Kidney (tissue), 14 donors: ENCODE data around the gene NCOA1. TPM values are rescaled to one million over a fixed set of nuclear protein-coding genes. Genes with fewer than 3 reads are reported as not detected.
A peak's percentile ranks its signal among the peaks of the same experiment; 100 is the strongest.

Experiments used
- DNase-seq, 5 donors: peaks; one replicate each; pipeline ENCODE4 v3.0.0-alpha.2; 2013 to 2020
- FAIRE-seq: peaks from 2 replicates; lab custom pipeline; 2012; peaks lifted over from hg19 to GRCh38; lab: Jason Lieb, UNC
- H3K27ac ChIP-seq, 2 donors: one replicate each; pipeline ENCODE4 v1.7.0; 2013; ENCODE audit warnings: low read depth in 2 of 2, low read length in 2 of 2, inconsistent platforms in 1 of 2
- H3K27me3 ChIP-seq: one replicate; pipeline ENCODE4 v1.7.1; 2013; ENCODE audit warnings: low read length, inconsistent platforms; ENCODE audit not compliant: control insufficient read depth, insufficient read depth
- H3K36me3 ChIP-seq, 3 donors: one replicate each; pipeline versions ENCODE4 v1.7.0 to v1.7.1; 2013; ENCODE audit warnings: low read length in 3 of 3, control low read depth in 1 of 3, inconsistent platforms in 1 of 3; ENCODE audit not compliant: insufficient read depth in 3 of 3, control insufficient read depth in 2 of 3
- H3K4me1 ChIP-seq, 3 donors: one replicate each; pipeline versions ENCODE4 v1.7.0 to v1.7.1; 2013; ENCODE audit warnings: low read length in 3 of 3, inconsistent platforms in 1 of 3, low read depth in 1 of 3; ENCODE audit not compliant: control insufficient read depth in 2 of 3, insufficient read depth in 2 of 3
- H3K4me3 ChIP-seq, 3 donors: one replicate each; pipeline versions ENCODE4 v1.7.0 to v1.8.1; 2013; ENCODE audit warnings: low read length in 3 of 3, control low read depth in 1 of 3, inconsistent platforms in 1 of 3
- H3K9ac ChIP-seq, 3 donors: one replicate each; pipeline versions ENCODE4 v1.7.0 to v1.7.1; 2013; ENCODE audit warnings: low read length in 3 of 3, control low read depth in 1 of 3, inconsistent platforms in 1 of 3
- H3K9me3 ChIP-seq, 3 donors: one replicate each; pipeline versions ENCODE4 v1.7.0 to v1.7.1; 2013; ENCODE audit warnings: low read length in 3 of 3, control low read depth in 1 of 3, inconsistent platforms in 1 of 3; ENCODE audit not compliant: control insufficient read depth in 2 of 3, insufficient read depth in 1 of 3
- CTCF ChIP-seq: IDR thresholded peaks from 3 replicates; pipeline ENCODE4 v1.5.1; 2012; ENCODE audit warnings: mild to moderate bottlenecking, moderate library complexity, borderline replicate concordance; ENCODE audit not compliant: insufficient read depth; ENCODE audit errors: extremely low read depth
- intact Hi-C: fragments of 100-400 bp; cut with DNase I; formaldehyde crosslinking; loops from one replicate; pipeline ENCODE4 v1.11.1; 2022
- polyA plus RNA-seq: library from polyadenylated mRNA; stranded (reverse); fragments of 350-450 nt; fragmentation: Illumina TruSeq; extraction: RNeasy Lipid Tissue Mini Kit (QIAGEN cat#74804); gene quantifications from one replicate; pipeline ENCODE4 v1.2.3, GENCODE V29; 2014; ENCODE audit warnings: low read depth, low replicate concordance; ENCODE audit not compliant: insufficient read depth
- total RNA-seq: library from RNA; stranded (reverse); fragmentation: NEBNext Ultra II Directional; extraction: Animal tissue kit (Norgen Biotek cat#: 25700); gene quantifications from one replicate; pipeline ENCODE4 v1.2.1, GENCODE V29; 2021
- donor health status: control.
- donor health status: control.
- donor health status: control.
- donor health status: control.
- donor health status: control.
- donor health status: DM: yes; HTN: yes; CAD: no.
- donor health status: Normal renal cell carcinoma (clear cell type).

Gene NCOA1
- total and polyA plus RNA-seq, 2 donors from 2014 or later = 11.6 to 41.5 TPM

GRCh38 chr2:24723665-24724064 is 232.6 kb downstream of the NCOA1 start:
- TF ChIP-seq CTCF = no peak

GRCh38 chr2:24724111-24724775 is 233.2 kb downstream of the NCOA1 start:
- Histone ChIP-seq H3K4me1 (peaks cover 0 to 3% (median 0%) of the 10 kb centered on the region in 3 donors), H3K9ac (no peak overlapping the region), H3K4me3 (no peak overlapping the region), H3K9me3 (no peaks in the 10 kb centered on the region), H3K36me3 (peaks cover 0 to 2% (median 0%) of the 10 kb centered on the region in 3 donors), H3K27ac (no peak overlapping the region), H3K27me3 (no peaks in the 10 kb centered on the region)
- intact Hi-C loops = no loop called here
- no peak for DNase-seq
- FAIRE-seq = no peak
- TF ChIP-seq CTCF = no peak

More at GRCh38 chr2:24723665-24724064, 232.6 kb downstream of the NCOA1 start:
- Histone ChIP-seq H3K4me1 (peaks cover 0 to 3% (median 0%) of the 10 kb centered on the region in 3 donors), H3K9me3 (no peaks in the 10 kb centered on the region), H3K27ac (no peak overlapping the region), H3K36me3 (no peaks in the 10 kb centered on the region), H3K9ac (no peak overlapping the region), H3K27me3 (no peaks in the 10 kb centered on the region), H3K4me3 (no peak overlapping the region)
- intact Hi-C loops = no loop called here
- peak; percentile 27 for FAIRE-seq
- DNase-seq = peak in 1 of 5 donors; percentile 43

- DNase-seq (no peak), FAIRE-seq (no peak)
- H3K9me3 ChIP-seq = no peaks in the 10 kb centered on the region
- no peak overlapping the region for H3K4me3 ChIP-seq
- peaks cover 0 to 5% (median 0%) of the 10 kb centered on the region in 3 donors for H3K36me3 ChIP-seq
- H3K9ac ChIP-seq = no peak overlapping the region
- intact Hi-C loops = no loop called here
- no peak overlapping the region for H3K27ac ChIP-seq
- no peaks in the 10 kb centered on the region for H3K27me3 ChIP-seq
- H3K4me1 ChIP-seq = peaks cover 0 to 3% (median 0%) of the 10 kb centered on the region in 3 donors
- no peak for TF ChIP-seq CTCF
These were observed 234.9 kb downstream of the NCOA1 start for GRCh38 chr2:24725956-24726355.
